GM12891 (cell line): ENCODE data around the gene STX16.

Experiments used
- DNase-seq: peaks from one replicate; pipeline ENCODE4 v3.0.0; 2011; ENCODE audit warnings: low spot score; ENCODE audit not compliant: insufficient read length
- FAIRE-seq: peaks from 2 replicates; lab custom pipeline; 2011; peaks lifted over from hg19 to GRCh38; lab: Jason Lieb, UNC
- PAX5 ChIP-seq: IDR thresholded peaks from 2 replicates; pipeline ENCODE4 v1.6.1; 2011; ENCODE audit warnings: low read length, moderate library complexity, mild to moderate bottlenecking; ENCODE audit not compliant: insufficient read depth, severe bottlenecking
- POLR2A ChIP-seq: IDR thresholded peaks from 2 replicates; pipeline ENCODE4 v1.6.1; 2011; ENCODE audit warnings: low read depth, low read length, control low read depth
- POLR2AphosphoS5 ChIP-seq: IDR thresholded peaks from 2 replicates; pipeline ENCODE4 v1.6.1; 2011; ENCODE audit warnings: low read depth, low read length, control low read depth
- POU2F2 ChIP-seq: IDR thresholded peaks from 2 replicates; pipeline ENCODE4 v1.6.1; 2011; ENCODE audit warnings: low read depth, mild to moderate bottlenecking, control low read depth, low read length, moderate library complexity
- SPI1 ChIP-seq: IDR thresholded peaks from 2 replicates; pipeline ENCODE4 v1.6.1; 2011; ENCODE audit warnings: low read depth, low read length, control low read depth
- TAF1 ChIP-seq: IDR thresholded peaks from 2 replicates; pipeline ENCODE4 v1.6.1; 2011; ENCODE audit warnings: low read depth, low read length, control low read depth

The STX16 gene

GRCh38 chr20:58618351-58619076, 32.6 kb upstream of the STX16 start:
- FAIRE-seq (no peak), DNase-seq (no peak)
- no peak for TF ChIP-seq POU2F2
- TF ChIP-seq POLR2A: no peak
- TF ChIP-seq POLR2AphosphoS5: no peak
- TF ChIP-seq PAX5: no peak
- TF ChIP-seq SPI1: no peak
- TF ChIP-seq TAF1: no peak

GRCh38 chr20:58619077-58619863, 31.8 kb upstream of the STX16 start:
- FAIRE-seq (no peak), DNase-seq (no peak)
- no peak for TF ChIP-seq POU2F2
- no peak for TF ChIP-seq POLR2A
- TF ChIP-seq PAX5: no peak
- TF ChIP-seq SPI1: no peak
- TF ChIP-seq POLR2AphosphoS5: no peak
- TF ChIP-seq TAF1: no peak

- TF ChIP-seq POU2F2 (no peak), POLR2AphosphoS5 (peak; percentile 63; the same call in 1 of the 2 replicates)
- no peak for DNase-seq
Observed at GRCh38 chr20:58619864-58620431, 31.1 kb upstream of the STX16 start.

GRCh38 chr20:58621906-58622548, 29.1 kb upstream of the STX16 start:
- FAIRE-seq: no peak
- TF ChIP-seq POU2F2 (no peak), POLR2AphosphoS5 (no peak), SPI1 (no peak), PAX5 (no peak)
- DNase-seq: no peak

More at GRCh38 chr20:58619864-58620431, 31.1 kb upstream of the STX16 start:
- no peak for FAIRE-seq

- DNase-seq: no peak
- FAIRE-seq: no peak
Observed at GRCh38 chr20:58622671-58623578, 28.2 kb upstream of the STX16 start.

GRCh38 chr20:58623579-58624473, 27.3 kb upstream of the STX16 start:
- TF ChIP-seq TAF1 (no peak), POLR2AphosphoS5 (no peak), SPI1 (no peak), POLR2A (no peak), POU2F2 (no peak), PAX5 (no peak)
- peak; percentile 52 for FAIRE-seq
- no peak for DNase-seq

More at GRCh38 chr20:58622671-58623578, 28.2 kb upstream of the STX16 start:
- TF ChIP-seq TAF1: no peak
- TF ChIP-seq POLR2AphosphoS5: no peak
- TF ChIP-seq POU2F2: no peak
- TF ChIP-seq POLR2A: no peak
- TF ChIP-seq PAX5: no peak
- no peak for TF ChIP-seq SPI1

GRCh38 chr20:58624687-58625086, 26.4 kb upstream of the STX16 start:
- TF ChIP-seq TAF1 (no peak), POLR2A (no peak), POU2F2 (no peak), PAX5 (no peak), SPI1 (no peak), POLR2AphosphoS5 (no peak)
- FAIRE-seq (no peak), DNase-seq (no peak)

- TF ChIP-seq POU2F2: no peak
- TF ChIP-seq POLR2A: no peak
- no peak for TF ChIP-seq POLR2AphosphoS5
- TF ChIP-seq TAF1: no peak
- TF ChIP-seq PAX5: no peak
- no peak for TF ChIP-seq SPI1
- FAIRE-seq: no peak
- DNase-seq: no peak
Observed at GRCh38 chr20:58625585-58625984, 25.5 kb upstream of the STX16 start.
